Colonic mucosa (tissue), 4 donors: ENCODE data around the gene TCF15. TPM values are rescaled to one million over a fixed set of nuclear protein-coding genes. Genes with fewer than 3 reads are reported as not detected.

Source experiments
- DNase-seq: peaks from one replicate; pipeline ENCODE4 v3.0.0-alpha.2; 2020
- H3K27ac ChIP-seq: fragments of 200-600 bp; one replicate; pipeline ENCODE4 v1.8.0; 2021
- H3K27me3 ChIP-seq: fragments of 200-600 bp; one replicate; pipeline ENCODE4 v1.8.0; 2021
- H3K36me3 ChIP-seq: fragments of 200-600 bp; one replicate; pipeline ENCODE4 v1.8.0; 2021
- H3K4me1 ChIP-seq: fragments of 200-600 bp; one replicate; pipeline ENCODE4 v1.8.0; 2021; ENCODE audit warnings: mild to moderate bottlenecking
- H3K4me3 ChIP-seq: fragments of 200-600 bp; one replicate; pipeline ENCODE4 v1.8.0; 2021
- H3K9ac ChIP-seq, 2 donors: one replicate each; pipeline ENCODE4 v1.7.0; 2013; ENCODE audit warnings: control low read depth in 2 of 2, low read depth in 2 of 2, low read length in 2 of 2
- H3K9me3 ChIP-seq: fragments of 200-600 bp; one replicate; pipeline ENCODE4 v1.8.0; 2021
- intact Hi-C: fragments of 100-400 bp; cut with DNase I; formaldehyde crosslinking; loops from one replicate; pipeline ENCODE4 v1.14.1; 2022
- total RNA-seq, 2 donors: library from RNA; stranded (reverse); fragmentation: NEBNext Ultra II Directional in 1 of 2; extraction: Animal tissue kit (Norgen Biotek cat#: 25700) in 1 of 2; gene quantifications; one replicate each; pipeline ENCODE4 v1.2.1, GENCODE V29; 2021
- TF ChIP-seq, protein P1 (sequence below): fragments of 200-600 bp; IDR thresholded peaks from one replicate; pipeline ENCODE4 v1.8.0; 2022; ENCODE audit warnings: antibody characterized with exemption, mild to moderate bottlenecking
- donor health status: healthy.
- donor health status: DM: no; HTN: no; CAD: no.
- donor health status: DM: no; HTN: no; CAD: no.

TCF15 gene
- total RNA-seq, 2 donors from 2014 or later = 0.16 to 0.22 TPM

DNA sequence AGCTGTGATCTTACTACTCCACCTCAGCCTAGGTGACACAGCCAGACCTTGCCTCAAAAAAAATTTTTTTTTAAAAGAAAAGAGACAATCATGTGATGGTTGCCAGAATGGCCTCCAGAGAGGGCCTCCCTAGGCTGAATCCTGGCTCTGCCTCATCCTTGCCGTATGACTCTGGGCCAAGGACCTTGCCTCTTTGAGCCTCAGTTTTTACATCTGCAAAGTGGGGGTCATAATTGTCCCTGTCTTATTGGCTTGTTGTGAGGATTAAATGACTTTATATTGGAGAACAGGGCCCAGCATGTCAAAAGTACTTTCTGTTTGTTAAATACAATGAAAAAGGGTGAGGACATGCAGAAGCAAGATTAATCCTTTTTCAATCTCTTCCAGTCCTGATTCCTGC is 28.5 kb upstream of the TCF15 start:
- Histone ChIP-seq H3K4me1 (no peaks in the 10 kb centered on the region), H3K27ac (no peak overlapping the region), H3K9ac (no peak overlapping the region), H3K4me3 (no peak overlapping the region), H3K9me3 (no peaks in the 10 kb centered on the region), H3K36me3 (no peaks in the 10 kb centered on the region), H3K27me3 (peaks cover 7% of the 10 kb centered on the region)
- intact Hi-C loops = no loop called here
- no peak for DNase-seq
- TF ChIP-seq, protein P1, sequence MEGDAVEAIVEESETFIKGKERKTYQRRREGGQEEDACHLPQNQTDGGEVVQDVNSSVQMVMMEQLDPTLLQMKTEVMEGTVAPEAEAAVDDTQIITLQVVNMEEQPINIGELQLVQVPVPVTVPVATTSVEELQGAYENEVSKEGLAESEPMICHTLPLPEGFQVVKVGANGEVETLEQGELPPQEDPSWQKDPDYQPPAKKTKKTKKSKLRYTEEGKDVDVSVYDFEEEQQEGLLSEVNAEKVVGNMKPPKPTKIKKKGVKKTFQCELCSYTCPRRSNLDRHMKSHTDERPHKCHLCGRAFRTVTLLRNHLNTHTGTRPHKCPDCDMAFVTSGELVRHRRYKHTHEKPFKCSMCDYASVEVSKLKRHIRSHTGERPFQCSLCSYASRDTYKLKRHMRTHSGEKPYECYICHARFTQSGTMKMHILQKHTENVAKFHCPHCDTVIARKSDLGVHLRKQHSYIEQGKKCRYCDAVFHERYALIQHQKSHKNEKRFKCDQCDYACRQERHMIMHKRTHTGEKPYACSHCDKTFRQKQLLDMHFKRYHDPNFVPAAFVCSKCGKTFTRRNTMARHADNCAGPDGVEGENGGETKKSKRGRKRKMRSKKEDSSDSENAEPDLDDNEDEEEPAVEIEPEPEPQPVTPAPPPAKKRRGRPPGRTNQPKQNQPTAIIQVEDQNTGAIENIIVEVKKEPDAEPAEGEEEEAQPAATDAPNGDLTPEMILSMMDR = no peak

DNA sequence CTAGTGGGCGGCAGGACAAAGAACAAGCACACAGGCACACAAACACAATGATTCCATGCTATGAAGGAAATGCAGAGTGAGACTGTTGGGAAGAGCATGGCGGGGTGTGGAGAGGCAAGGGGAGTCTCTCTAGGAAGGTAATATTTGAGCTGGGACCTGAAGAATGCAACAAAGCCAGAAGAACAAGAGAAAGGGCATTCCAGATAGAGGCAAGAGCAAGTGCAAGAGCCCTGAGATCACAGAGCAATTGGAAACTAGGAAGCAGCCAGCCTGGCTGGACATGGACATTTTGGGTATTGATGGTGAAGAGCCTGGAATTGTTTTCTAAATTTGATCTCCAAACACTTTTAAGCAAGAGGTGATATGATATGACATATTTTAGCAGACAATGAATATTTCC is 27.4 kb upstream of the TCF15 start:
- H3K4me3 ChIP-seq = no peak overlapping the region
- no peaks in the 10 kb centered on the region for H3K4me1 ChIP-seq
- DNase-seq = no peak
- H3K9ac ChIP-seq = no peak overlapping the region
- no peaks in the 10 kb centered on the region for H3K36me3 ChIP-seq
- no peak overlapping the region for H3K27ac ChIP-seq
- TF ChIP-seq, protein P1 = no peak
- H3K9me3 ChIP-seq = no peaks in the 10 kb centered on the region
- H3K27me3 ChIP-seq = peaks cover 3% of the 10 kb centered on the region
- intact Hi-C loops = no loop called here

DNA sequence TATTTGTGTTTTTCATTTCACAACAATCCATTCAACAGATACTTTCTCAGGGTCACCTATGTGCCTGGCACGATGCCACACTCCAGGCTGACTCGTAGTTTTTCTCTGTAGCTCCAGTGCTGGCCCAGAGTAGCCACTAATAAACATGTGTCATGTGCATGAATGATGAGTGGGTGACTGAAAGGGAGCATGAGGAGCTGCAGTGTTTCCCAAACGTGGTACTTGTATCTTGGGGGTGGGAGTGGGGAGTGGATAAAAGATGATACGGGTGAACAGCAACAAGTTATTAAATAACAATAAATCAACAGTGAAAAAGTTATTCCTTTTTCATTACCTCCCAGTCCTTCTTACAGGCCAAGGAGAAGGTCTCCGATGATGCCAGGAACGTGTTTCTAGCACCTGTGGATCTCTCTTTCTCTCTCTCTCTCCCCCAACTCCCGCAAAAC is 25.8 kb upstream of the TCF15 start:
- TF ChIP-seq, protein P1 = no peak
- no peaks in the 10 kb centered on the region for H3K9me3 ChIP-seq
- no peak overlapping the region for H3K9ac ChIP-seq
- H3K4me1 ChIP-seq = no peaks in the 10 kb centered on the region
- no peak overlapping the region for H3K27ac ChIP-seq
- no peaks in the 10 kb centered on the region for H3K36me3 ChIP-seq
- H3K27me3 ChIP-seq = no peaks in the 10 kb centered on the region
- no peak overlapping the region for H3K4me3 ChIP-seq
- DNase-seq = no peak
- intact Hi-C loops = no loop called here

GRCh38 chr20:635028-635892 is 25.2 kb upstream of the TCF15 start:
- H3K27me3 ChIP-seq = no peaks in the 10 kb centered on the region
- H3K4me1 ChIP-seq = no peaks in the 10 kb centered on the region
- H3K9me3 ChIP-seq = no peaks in the 10 kb centered on the region
- no peak overlapping the region for H3K4me3 ChIP-seq
- TF ChIP-seq, protein P1 = no peak
- intact Hi-C loops = no loop called here
- no peak for DNase-seq
- H3K27ac ChIP-seq = no peak overlapping the region
- H3K9ac ChIP-seq = no peak overlapping the region
- H3K36me3 ChIP-seq = no peaks in the 10 kb centered on the region

DNA sequence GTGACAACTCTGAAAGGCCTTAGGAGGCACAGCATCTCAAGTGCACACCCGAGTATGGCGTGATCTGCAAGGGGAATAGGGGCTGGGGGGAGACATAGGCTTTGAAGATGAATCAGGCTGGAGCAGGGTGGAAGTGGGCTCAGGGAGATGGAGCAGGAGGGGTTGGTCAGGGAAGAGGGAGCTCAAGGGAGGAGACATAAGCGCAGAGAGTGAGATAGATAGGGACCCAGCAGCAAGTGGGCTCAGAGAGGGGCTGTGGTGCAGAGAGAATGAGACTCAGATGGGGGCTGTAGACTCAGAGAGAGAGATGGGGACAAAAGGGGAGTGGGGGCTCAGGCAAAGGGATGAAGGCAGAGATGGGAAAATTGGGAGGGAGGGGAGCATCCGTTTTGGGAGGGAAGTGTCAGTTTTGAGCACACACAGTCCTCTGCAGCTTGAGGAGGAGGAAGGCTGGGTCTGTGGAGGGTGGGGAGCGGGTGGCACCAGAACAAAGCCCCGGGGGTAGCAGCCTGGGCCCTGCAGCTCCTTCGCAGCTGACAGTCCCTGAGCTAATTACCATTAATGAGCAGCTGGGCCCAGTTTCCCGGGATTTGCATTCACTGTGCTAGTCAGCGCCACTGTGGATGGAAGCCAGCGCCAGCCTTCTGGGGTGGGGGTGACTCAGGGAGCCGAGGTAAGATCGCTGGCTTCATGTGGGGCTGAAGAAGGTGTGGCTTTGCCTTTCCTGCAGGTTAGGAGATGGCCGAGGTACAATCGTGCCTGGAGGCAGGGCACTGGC is 24.2 kb upstream of the TCF15 start:
- intact Hi-C loops = no loop called here
- Histone ChIP-seq H3K36me3 (no peaks in the 10 kb centered on the region), H3K9me3 (no peaks in the 10 kb centered on the region), H3K4me1 (no peaks in the 10 kb centered on the region), H3K4me3 (no peak overlapping the region), H3K9ac (no peak overlapping the region), H3K27me3 (no peaks in the 10 kb centered on the region), H3K27ac (no peak overlapping the region)
- DNase-seq = no peak
- TF ChIP-seq, protein P1 = no peak
